Immature natural killer cell (primary cell): ENCODE measurements around the gene ZNF816. TPM values are rescaled to one million over a fixed set of nuclear protein-coding genes. Genes with fewer than 3 reads are reported as not detected.
A peak's percentile ranks its signal among the peaks of the same experiment; 100 is the strongest.
"Not testable (repeated sequence)": the region's sequence is repeated elsewhere in the genome, so short reads cannot be mapped to it uniquely, and the experiment has no call there.

Experiments
- DNase-seq, 3 donors: peaks; one replicate each; pipeline ENCODE4 v3.0.0; 2022; ENCODE audit warnings: mixed read lengths in 1 of 3
- H3K27ac Mint-ChIP-seq, 6 donors: one replicate each; pipeline ENCODE4 v1.8.0; 2020; ENCODE audit warnings: mixed read lengths in 6 of 6, mild to moderate bottlenecking in 5 of 6, inconsistent platforms in 4 of 6, moderate library complexity in 3 of 6
- H3K27me3 Mint-ChIP-seq, 3 donors: one replicate each; pipeline ENCODE4 v1.8.0; 2020 to 2021; ENCODE audit warnings: low read depth in 3 of 3, mild to moderate bottlenecking in 3 of 3, mixed read lengths in 3 of 3, moderate library complexity in 3 of 3, inconsistent platforms in 1 of 3
- H3K36me3 Mint-ChIP-seq, 3 donors: one replicate each; pipeline ENCODE4 v1.8.0; 2020; ENCODE audit warnings: mixed read lengths in 3 of 3, inconsistent platforms in 2 of 3, mild to moderate bottlenecking in 2 of 3
- H3K4me1 Mint-ChIP-seq, 2 donors: one replicate each; pipeline ENCODE4 v1.8.0; 2020; ENCODE audit warnings: inconsistent platforms in 2 of 2, mild to moderate bottlenecking in 2 of 2, mixed read lengths in 2 of 2, moderate library complexity in 1 of 2
- H3K4me3 Mint-ChIP-seq, 5 donors: one replicate each; pipeline ENCODE4 v1.8.0; 2020; ENCODE audit warnings: mild to moderate bottlenecking in 5 of 5, mixed read lengths in 5 of 5, inconsistent platforms in 3 of 5, moderate library complexity in 3 of 5
- H3K9me3 Mint-ChIP-seq, 6 donors: one replicate each; pipeline ENCODE4 v1.8.0; 2020; ENCODE audit warnings: mild to moderate bottlenecking in 6 of 6, mixed read lengths in 6 of 6, inconsistent platforms in 4 of 6, moderate library complexity in 3 of 6
- polyA plus RNA-seq, 3 donors: library from polyadenylated mRNA; unstranded; fragments of 300-500 nt; fragmentation: Illumina TruSeq; gene quantifications; one replicate each; pipeline ENCODE4 v1.2.3, GENCODE V29; 2021

The ZNF816 gene
- polyA plus RNA-seq, 3 donors from 2014 or later, result 9.8 to 21.0 (median 10.0) TPM

GRCh38 chr19:52938761-52939160 is 23.9 kb downstream of the ZNF816 start:
- H3K27ac Mint-ChIP-seq, result peak overlapping the region in 5 of 6 donors; percentile 5 to 88 (median 52)
- peaks cover 48 to 66% of the 10 kb centered on the region in 2 donors for H3K4me1 Mint-ChIP-seq
- H3K9me3 Mint-ChIP-seq, result no peaks in the 10 kb centered on the region
- DNase-seq, result no peak
- peak overlapping the region in 4 of 5 donors; percentile 0 to 73 (median 18) for H3K4me3 Mint-ChIP-seq
- H3K27me3 Mint-ChIP-seq, result peaks cover 0 to 8% (median 5%) of the 10 kb centered on the region in 3 donors
- peaks cover 0 to 4% (median 3%) of the 10 kb centered on the region in 3 donors for H3K36me3 Mint-ChIP-seq

GRCh38 chr19:52936954-52937325 is 25.7 kb downstream of the ZNF816 start:
- Mint-ChIP-seq H3K4me1 (peaks cover 40 to 64% of the 10 kb centered on the region in 2 donors), H3K4me3 (no peak overlapping the region), H3K9me3 (no peaks in the 10 kb centered on the region), H3K36me3 (peaks cover 0 to 12% (median 11%) of the 10 kb centered on the region in 3 donors), H3K27ac (peak overlapping the region in 5 of 6 donors; percentile 9 to 53 (median 43)), H3K27me3 (peaks cover 0 to 4% (median 3%) of the 10 kb centered on the region in 3 donors)
- no peak for DNase-seq

GRCh38 chr19:52936151-52936953 is 26.3 kb downstream of the ZNF816 start:
- peaks cover 0 to 2% (median 0%) of the 10 kb centered on the region in 3 donors for H3K27me3 Mint-ChIP-seq
- H3K4me1 Mint-ChIP-seq, result peaks cover 34 to 59% of the 10 kb centered on the region in 2 donors
- DNase-seq, result no peak
- peaks cover 0 to 14% (median 11%) of the 10 kb centered on the region in 3 donors for H3K36me3 Mint-ChIP-seq
- H3K4me3 Mint-ChIP-seq, result peak overlapping the region in 2 of 5 donors; percentile 2 to 36
- H3K9me3 Mint-ChIP-seq, result no peaks in the 10 kb centered on the region
- H3K27ac Mint-ChIP-seq, result peak overlapping the region in 4 of 6 donors; percentile 9 to 56 (median 50)

- H3K36me3 Mint-ChIP-seq, result peaks cover 0 to 14% (median 11%) of the 10 kb centered on the region in 3 donors
Measured at GRCh38 chr19:52935434-52935833, 27.2 kb downstream of the ZNF816 start.

GRCh38 chr19:52924641-52925040 is 38.0 kb downstream of the ZNF816 start:
- not testable (repeated sequence) for H3K9me3 Mint-ChIP-seq, H3K27me3 Mint-ChIP-seq, DNase-seq, H3K27ac Mint-ChIP-seq
- Mint-ChIP-seq H3K4me1 (peaks cover 36 to 37% of the 10 kb centered on the region in 2 donors), H3K4me3 (peak overlapping the region; percentile 5 to 53 (median 32)), H3K36me3 (peaks cover 9 to 11% (median 10%) of the 10 kb centered on the region in 3 donors)

More at GRCh38 chr19:52935434-52935833, 27.2 kb downstream of the ZNF816 start:
- Mint-ChIP-seq H3K4me1 (peaks cover 27 to 49% of the 10 kb centered on the region in 2 donors), H3K27me3 (peaks cover 0 to 2% (median 0%) of the 10 kb centered on the region in 3 donors), H3K9me3 (no peaks in the 10 kb centered on the region), H3K27ac (peak overlapping the region in 3 of 6 donors; percentile 10 to 73 (median 26)), H3K4me3 (peak overlapping the region in 1 of 5 donors; percentile 33)
- peak in 2 of 3 donors; percentile 10 for DNase-seq

GRCh38 chr19:52923778-52924593 is 38.7 kb downstream of the ZNF816 start:
- Mint-ChIP-seq H3K9me3 (no peaks in the 10 kb centered on the region), H3K4me3 (peak overlapping the region; percentile 90 to 98 (median 96)), H3K27ac (peak overlapping the region; percentile 78 to 97 (median 92)), H3K27me3 (peaks cover 1 to 4% (median 4%) of the 10 kb centered on the region in 3 donors), H3K4me1 (peaks cover 36 to 37% of the 10 kb centered on the region in 2 donors), H3K36me3 (peaks cover 5 to 6% (median 6%) of the 10 kb centered on the region in 3 donors)
- no peak for DNase-seq

- no peaks in the 10 kb centered on the region for H3K9me3 Mint-ChIP-seq
Measured at GRCh38 chr19:52922841-52923777, 39.6 kb downstream of the ZNF816 start, which contains the start of gene ZNF888. ZNF888 (minus strand) TSS chr19:52923428; CDS start chr19:52917873, 5,555 bp downstream.

GRCh38 chr19:52917531-52917930 is 45.1 kb downstream of the ZNF816 start:
- peaks cover 17 to 19% of the 10 kb centered on the region in 2 donors for H3K4me1 Mint-ChIP-seq

More at GRCh38 chr19:52922841-52923777, 39.6 kb downstream of the ZNF816 start, which contains the start of gene ZNF888:
- peaks cover 0 to 4% (median 0%) of the 10 kb centered on the region in 3 donors for H3K36me3 Mint-ChIP-seq
- H3K4me1 Mint-ChIP-seq, result peaks cover 36 to 37% of the 10 kb centered on the region in 2 donors
- peak; percentile 85 to 86 (median 85) for DNase-seq
- H3K27me3 Mint-ChIP-seq, result peaks cover 1 to 4% (median 4%) of the 10 kb centered on the region in 3 donors
- H3K4me3 Mint-ChIP-seq, result peak within 1 kb of the TSS; percentile 90 to 98 (median 96)
- H3K27ac Mint-ChIP-seq, result peak within 1 kb of the TSS; percentile 87 to 97 (median 92)

GRCh38 chr19:52910648-52911047 is 52.0 kb downstream of the ZNF816 start:
- Mint-ChIP-seq H3K27me3 (peaks cover 0 to 2% (median 0%) of the 10 kb centered on the region in 3 donors), H3K9me3 (peaks cover 0 to 37% (median 27%) of the 10 kb centered on the region in 6 donors), H3K27ac (no peak overlapping the region), H3K36me3 (peaks cover 43 to 73% (median 66%) of the 10 kb centered on the region in 3 donors), H3K4me3 (no peak overlapping the region), H3K4me1 (no peaks in the 10 kb centered on the region)
- no peak for DNase-seq

More at GRCh38 chr19:52917531-52917930, 45.1 kb downstream of the ZNF816 start:
- Mint-ChIP-seq H3K9me3 (no peaks in the 10 kb centered on the region), H3K27ac (no peak overlapping the region), H3K4me3 (no peak overlapping the region), H3K36me3 (peaks cover 21 to 35% (median 32%) of the 10 kb centered on the region in 3 donors), H3K27me3 (peaks cover 0 to 3% (median 1%) of the 10 kb centered on the region in 3 donors)
- no peak for DNase-seq

- not testable (repeated sequence) for H3K27ac Mint-ChIP-seq, H3K4me1 Mint-ChIP-seq, DNase-seq, H3K4me3 Mint-ChIP-seq, H3K27me3 Mint-ChIP-seq
- Mint-ChIP-seq H3K9me3 (peaks cover 2 to 36% (median 23%) of the 10 kb centered on the region in 6 donors), H3K36me3 (peaks cover 30 to 37% (median 33%) of the 10 kb centered on the region in 3 donors)
Measured at GRCh38 chr19:52904052-52904780, 58.5 kb downstream of the ZNF816 start.

GRCh38 chr19:52901842-52902241 is 60.8 kb downstream of the ZNF816 start:
- peaks cover 2 to 19% (median 11%) of the 10 kb centered on the region in 6 donors for H3K9me3 Mint-ChIP-seq
- peaks cover 9 to 20% of the 10 kb centered on the region in 2 donors for H3K4me1 Mint-ChIP-seq
- H3K4me3 Mint-ChIP-seq, result no peak overlapping the region
- no peak overlapping the region for H3K27ac Mint-ChIP-seq
- no peak for DNase-seq
- H3K36me3 Mint-ChIP-seq, result peaks cover 12 to 19% (median 15%) of the 10 kb centered on the region in 3 donors
- peaks cover 0 to 2% (median 2%) of the 10 kb centered on the region in 3 donors for H3K27me3 Mint-ChIP-seq
